ENCODE data around the gene RNF126.

DNA sequence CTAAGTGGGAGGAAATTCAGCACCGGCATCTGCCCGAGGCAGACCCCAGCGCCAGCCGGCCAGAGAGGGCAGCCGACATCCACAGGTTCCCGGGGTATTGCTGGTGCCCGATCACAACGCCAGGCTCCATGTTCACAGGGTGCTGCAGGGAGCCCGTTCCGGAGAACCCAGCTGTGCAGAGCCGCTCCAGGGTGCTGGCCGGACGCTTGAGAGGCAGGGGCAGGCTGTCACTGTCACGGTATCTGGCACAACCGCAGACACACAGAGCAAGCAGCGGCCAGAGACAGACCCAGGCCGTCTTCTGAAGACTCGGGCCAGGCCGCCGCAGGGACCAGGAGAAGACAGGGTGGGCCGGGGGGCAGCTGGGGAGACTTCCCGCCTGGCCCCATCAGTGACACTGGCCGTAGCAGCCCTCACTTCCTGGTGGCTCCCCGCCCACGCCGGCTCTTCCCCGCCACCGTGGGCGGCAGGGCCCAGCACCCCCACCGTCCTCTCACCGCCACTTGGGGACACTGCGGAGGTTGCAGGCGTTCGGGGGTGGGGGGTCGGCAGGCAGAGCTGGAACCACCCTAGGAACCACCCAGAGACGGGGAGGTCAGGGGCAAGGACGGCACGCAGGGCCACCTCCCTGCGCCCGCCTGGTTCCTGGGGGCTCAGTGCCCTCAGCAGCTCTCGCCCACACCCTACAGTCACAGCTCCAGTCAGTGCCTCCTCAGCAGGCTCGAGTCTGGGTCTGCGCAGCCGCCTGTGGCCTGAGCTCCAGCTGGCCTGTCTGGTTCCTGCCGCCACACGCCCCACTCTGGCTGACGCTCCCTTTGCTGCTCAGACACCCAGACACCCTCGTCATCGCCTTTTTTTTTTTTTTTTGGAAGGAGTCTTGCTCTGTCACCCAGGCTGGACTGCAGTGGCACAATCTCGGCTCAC, 3.8 kb downstream of the RNF126 start:
- TF ChIP-seq, protein P1, sequence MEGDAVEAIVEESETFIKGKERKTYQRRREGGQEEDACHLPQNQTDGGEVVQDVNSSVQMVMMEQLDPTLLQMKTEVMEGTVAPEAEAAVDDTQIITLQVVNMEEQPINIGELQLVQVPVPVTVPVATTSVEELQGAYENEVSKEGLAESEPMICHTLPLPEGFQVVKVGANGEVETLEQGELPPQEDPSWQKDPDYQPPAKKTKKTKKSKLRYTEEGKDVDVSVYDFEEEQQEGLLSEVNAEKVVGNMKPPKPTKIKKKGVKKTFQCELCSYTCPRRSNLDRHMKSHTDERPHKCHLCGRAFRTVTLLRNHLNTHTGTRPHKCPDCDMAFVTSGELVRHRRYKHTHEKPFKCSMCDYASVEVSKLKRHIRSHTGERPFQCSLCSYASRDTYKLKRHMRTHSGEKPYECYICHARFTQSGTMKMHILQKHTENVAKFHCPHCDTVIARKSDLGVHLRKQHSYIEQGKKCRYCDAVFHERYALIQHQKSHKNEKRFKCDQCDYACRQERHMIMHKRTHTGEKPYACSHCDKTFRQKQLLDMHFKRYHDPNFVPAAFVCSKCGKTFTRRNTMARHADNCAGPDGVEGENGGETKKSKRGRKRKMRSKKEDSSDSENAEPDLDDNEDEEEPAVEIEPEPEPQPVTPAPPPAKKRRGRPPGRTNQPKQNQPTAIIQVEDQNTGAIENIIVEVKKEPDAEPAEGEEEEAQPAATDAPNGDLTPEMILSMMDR (conservative IDR thresholded peaks at IDR 0.05; ENCODE audit: low read depth in 2 of 2), result no peak
- TF ChIP-seq CREB1 (CRISPR knock-in tag; IDR thresholded peaks at IDR 0.05; ENCODE audit: low read depth) (no peak), JUNB (IDR thresholded peaks at IDR 0.05; ENCODE audit: unreplicated experiment) (no peak), ZNF114 (CRISPR knock-in tag; IDR thresholded peaks at IDR 0.05) (no peak), EZH2phosphoT487 (IDR thresholded peaks at IDR 0.05; ENCODE audit: unreplicated experiment) (no peak), EZH2 (IDR thresholded peaks at IDR 0.05; ENCODE audit: low read depth, unreplicated experiment) (no peak), ZNF331 (CRISPR knock-in tag; IDR thresholded peaks at IDR 0.05; ENCODE audit: low read depth) (no peak), POLR2AphosphoS5 (IDR thresholded peaks at IDR 0.05; ENCODE audit: low read depth) (no peak)
- TF ChIP-seq, protein P2, sequence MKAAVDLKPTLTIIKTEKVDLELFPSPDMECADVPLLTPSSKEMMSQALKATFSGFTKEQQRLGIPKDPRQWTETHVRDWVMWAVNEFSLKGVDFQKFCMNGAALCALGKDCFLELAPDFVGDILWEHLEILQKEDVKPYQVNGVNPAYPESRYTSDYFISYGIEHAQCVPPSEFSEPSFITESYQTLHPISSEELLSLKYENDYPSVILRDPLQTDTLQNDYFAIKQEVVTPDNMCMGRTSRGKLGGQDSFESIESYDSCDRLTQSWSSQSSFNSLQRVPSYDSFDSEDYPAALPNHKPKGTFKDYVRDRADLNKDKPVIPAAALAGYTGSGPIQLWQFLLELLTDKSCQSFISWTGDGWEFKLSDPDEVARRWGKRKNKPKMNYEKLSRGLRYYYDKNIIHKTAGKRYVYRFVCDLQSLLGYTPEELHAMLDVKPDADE (IDR thresholded peaks at IDR 0.05), result no peak
- TF ChIP-seq, protein P3, sequence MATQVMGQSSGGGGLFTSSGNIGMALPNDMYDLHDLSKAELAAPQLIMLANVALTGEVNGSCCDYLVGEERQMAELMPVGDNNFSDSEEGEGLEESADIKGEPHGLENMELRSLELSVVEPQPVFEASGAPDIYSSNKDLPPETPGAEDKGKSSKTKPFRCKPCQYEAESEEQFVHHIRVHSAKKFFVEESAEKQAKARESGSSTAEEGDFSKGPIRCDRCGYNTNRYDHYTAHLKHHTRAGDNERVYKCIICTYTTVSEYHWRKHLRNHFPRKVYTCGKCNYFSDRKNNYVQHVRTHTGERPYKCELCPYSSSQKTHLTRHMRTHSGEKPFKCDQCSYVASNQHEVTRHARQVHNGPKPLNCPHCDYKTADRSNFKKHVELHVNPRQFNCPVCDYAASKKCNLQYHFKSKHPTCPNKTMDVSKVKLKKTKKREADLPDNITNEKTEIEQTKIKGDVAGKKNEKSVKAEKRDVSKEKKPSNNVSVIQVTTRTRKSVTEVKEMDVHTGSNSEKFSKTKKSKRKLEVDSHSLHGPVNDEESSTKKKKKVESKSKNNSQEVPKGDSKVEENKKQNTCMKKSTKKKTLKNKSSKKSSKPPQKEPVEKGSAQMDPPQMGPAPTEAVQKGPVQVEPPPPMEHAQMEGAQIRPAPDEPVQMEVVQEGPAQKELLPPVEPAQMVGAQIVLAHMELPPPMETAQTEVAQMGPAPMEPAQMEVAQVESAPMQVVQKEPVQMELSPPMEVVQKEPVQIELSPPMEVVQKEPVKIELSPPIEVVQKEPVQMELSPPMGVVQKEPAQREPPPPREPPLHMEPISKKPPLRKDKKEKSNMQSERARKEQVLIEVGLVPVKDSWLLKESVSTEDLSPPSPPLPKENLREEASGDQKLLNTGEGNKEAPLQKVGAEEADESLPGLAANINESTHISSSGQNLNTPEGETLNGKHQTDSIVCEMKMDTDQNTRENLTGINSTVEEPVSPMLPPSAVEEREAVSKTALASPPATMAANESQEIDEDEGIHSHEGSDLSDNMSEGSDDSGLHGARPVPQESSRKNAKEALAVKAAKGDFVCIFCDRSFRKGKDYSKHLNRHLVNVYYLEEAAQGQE (IDR thresholded peaks at IDR 0.05; ENCODE audit: unreplicated experiment), result no peak
